VCaP (cell line): ENCODE measurements around the gene DAW1.

Experiments used
- H3K27ac ChIP-seq: fragments of 450-650 bp; 2 replicates; pipeline ENCODE4 v1.5.1; 2017
- TF ChIP-seq, protein P1 (sequence below): fragments of 450-650 bp; conservative IDR thresholded peaks from 2 replicates; pipeline ENCODE4 v1.5.1; 2017; ENCODE audit warnings: mild to moderate bottlenecking, moderate library complexity

DAW1 gene

DNA sequence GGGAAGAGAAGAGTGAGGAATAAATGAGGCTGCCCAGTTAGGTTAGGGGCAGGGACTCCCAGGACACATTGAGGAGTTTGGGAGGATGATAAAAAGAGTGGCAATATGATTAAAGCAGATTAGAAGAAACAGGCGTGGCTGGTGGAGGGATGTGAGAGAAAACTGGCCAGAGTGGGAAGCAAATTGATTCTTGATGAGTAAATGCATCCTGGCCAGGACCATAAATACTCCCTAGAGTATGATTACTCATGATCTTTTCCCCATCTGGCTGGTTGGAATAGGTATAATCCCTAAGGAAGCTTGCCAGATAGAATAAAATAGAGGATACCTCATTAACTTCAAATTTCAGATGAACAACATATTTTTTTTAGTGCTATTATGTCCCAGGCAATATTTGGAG lies 21.5 kb upstream of the DAW1 start:
- H3K27ac ChIP-seq = no peak overlapping the region
- TF ChIP-seq, protein P1, sequence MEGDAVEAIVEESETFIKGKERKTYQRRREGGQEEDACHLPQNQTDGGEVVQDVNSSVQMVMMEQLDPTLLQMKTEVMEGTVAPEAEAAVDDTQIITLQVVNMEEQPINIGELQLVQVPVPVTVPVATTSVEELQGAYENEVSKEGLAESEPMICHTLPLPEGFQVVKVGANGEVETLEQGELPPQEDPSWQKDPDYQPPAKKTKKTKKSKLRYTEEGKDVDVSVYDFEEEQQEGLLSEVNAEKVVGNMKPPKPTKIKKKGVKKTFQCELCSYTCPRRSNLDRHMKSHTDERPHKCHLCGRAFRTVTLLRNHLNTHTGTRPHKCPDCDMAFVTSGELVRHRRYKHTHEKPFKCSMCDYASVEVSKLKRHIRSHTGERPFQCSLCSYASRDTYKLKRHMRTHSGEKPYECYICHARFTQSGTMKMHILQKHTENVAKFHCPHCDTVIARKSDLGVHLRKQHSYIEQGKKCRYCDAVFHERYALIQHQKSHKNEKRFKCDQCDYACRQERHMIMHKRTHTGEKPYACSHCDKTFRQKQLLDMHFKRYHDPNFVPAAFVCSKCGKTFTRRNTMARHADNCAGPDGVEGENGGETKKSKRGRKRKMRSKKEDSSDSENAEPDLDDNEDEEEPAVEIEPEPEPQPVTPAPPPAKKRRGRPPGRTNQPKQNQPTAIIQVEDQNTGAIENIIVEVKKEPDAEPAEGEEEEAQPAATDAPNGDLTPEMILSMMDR = no peak

DNA sequence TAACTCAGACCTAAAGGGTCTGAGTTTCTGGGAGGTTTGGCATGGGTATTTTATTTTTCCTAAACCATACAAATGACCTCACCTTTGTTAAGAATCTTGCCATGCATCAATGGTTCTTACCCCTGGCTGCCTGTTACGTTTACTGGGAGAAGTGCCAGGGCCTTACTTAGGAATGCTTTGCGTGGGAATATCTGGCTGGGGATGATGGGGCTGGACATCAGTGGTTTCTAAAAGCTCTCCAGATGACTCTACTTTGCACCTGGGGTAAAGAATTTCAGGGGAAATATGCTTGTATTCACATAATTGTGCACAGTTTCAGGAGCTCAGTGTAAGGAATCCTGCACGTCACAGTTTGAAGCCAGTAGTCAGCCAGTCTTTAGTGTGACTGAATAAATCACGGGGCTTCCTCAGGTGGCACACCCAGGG lies 18.2 kb upstream of the DAW1 start:
- no peak overlapping the region for H3K27ac ChIP-seq
- TF ChIP-seq, protein P1 = no peak

DNA sequence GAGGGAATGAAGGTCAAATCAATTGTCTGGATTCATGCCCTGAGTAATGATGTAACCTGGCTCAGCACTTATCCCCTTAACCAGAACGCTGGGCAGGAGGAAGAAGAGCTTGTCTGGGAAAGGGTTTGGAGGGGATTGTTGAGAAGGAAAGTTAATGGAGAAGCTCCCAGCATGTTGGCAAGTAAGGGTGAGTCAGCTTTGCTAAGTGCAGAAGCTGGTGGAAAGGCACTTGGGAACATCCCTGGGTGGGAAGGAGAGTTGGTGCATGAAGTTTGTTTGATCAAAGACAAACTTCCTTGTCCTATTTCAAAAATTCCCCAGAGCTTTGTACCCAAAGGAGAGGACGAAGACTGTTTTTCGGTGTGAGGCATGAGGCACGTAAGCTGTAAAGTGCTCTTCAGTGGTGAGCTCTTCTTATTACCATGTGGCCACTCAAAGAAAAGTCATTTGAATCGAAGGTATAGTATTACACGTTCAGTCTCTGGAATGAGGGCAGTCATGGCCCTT lies 17.6 kb upstream of the DAW1 start:
- TF ChIP-seq, protein P1 = no peak
- H3K27ac ChIP-seq = no peak overlapping the region

DNA sequence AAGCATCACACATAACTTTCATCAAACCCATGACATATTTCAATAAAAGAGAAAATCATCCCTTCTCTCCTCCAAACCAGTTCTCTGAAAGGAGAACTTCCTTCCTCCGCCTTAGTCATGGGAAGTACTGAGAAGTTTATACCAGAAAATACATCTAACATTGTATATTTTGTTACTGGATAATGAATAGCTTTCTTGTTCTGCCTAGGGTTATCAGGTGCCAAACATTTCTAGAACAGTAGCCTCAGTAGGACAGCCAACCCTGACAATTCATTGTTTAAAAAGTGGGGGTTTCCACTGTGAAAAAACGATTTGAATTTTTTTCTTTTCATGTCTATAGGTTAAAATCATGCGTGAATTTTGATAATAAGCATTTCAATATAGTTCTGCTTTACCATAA lies 16.0 kb upstream of the DAW1 start:
- TF ChIP-seq, protein P1 = no peak
- H3K27ac ChIP-seq = no peak overlapping the region

DNA sequence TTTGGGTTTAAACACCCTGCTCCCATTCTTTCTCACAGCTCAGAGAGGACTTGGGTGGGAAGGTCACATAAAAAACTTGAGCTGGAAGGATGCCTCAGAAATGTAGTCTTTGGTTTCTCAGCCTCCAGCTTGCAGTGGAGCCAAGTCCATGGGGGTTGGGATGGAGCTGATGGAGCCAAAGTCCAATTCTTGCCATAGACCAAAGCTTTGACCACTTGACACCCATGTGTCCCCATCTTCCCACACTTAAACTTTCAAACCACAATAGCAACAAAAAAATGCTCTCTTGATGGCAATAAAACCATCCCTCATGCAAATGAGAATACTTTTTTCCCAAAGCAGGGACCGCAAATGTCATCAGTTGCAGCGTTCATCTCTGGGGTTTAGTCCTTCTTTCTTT lies 14.7 kb upstream of the DAW1 start:
- TF ChIP-seq, protein P1 = no peak

DNA sequence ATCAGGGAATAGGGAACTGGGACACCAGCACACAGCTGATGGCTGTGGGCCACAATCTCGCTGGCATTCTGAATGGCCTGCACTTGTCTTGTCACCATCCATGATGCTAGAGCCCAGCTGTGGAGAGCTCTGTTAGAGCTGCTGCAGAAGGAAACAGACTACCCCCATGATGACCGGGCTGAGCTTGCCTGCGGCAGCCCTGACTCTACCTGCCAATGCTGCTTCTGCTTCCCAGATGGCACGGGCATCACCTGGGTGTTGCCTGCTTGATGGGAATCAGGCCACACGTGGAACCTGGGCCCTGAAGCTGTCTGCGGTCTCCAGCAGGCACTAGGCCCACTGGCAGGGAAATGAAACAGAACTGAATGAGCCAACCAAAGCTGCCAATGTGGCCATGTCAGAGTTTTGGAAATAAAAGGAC lies 11.2 kb upstream of the DAW1 start:
- TF ChIP-seq, protein P1 = no peak
- H3K27ac ChIP-seq = no peak overlapping the region

More for the DNA sequence above, 14.7 kb upstream of the DAW1 start:
- H3K27ac ChIP-seq = no peak overlapping the region

DNA sequence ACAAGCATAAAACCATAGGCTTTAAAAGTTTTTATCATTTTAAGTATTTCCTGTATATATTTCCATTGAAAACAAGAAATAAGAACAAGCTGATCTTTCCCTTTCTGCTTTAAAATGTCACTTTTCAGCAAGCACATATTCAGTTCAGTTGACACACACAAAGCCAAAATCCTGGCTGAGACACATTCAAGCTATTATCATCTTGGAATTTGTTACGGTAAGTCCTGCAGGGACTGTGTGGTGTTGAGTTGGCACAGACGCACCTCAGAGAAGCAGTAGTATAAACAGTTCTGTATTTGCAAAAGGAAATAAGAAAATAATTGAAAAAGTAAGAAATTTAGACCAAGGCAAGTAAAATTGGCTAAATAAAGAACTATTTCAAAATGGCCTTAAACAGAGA lies 10.4 kb upstream of the DAW1 start:
- H3K27ac ChIP-seq = no peak overlapping the region
- TF ChIP-seq, protein P1 = no peak
